Measurements from ENCODE around the gene MCTP1.

DNA sequence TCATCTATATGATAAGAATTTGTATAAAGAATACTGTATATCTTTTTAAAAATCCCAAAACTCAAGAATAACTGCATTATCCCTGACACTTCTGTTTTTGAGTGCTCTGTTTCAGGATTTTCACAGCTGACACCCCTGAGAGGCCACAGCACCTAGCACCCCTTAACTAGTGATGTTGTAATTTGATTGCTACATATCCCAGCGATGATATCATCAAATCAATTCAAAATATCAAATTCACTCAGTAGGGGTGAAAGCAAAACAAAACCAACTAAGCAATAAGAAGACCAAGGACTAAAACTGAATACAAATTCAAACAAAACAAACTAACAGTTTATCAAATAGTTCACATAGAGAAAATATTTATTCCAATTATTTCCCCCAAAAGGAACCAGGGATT is 184.3 kb downstream of the MCTP1 start:
- TF ChIP-seq EZH2phosphoT487 (IDR thresholded peaks at IDR 0.05; ENCODE audit: insufficient read depth, low read depth) (no peak), EZH2 (IDR thresholded peaks at IDR 0.05; ENCODE audit: insufficient read depth, poor library complexity, severe bottlenecking) (no peak)

Measured in GM23248 (cell line).